Myocyte (in vitro differentiated cells): ENCODE measurements around the gene TMEM202. TPM values are rescaled to one million over a fixed set of nuclear protein-coding genes. Genes with fewer than 3 reads are reported as not detected.
"Not testable (repeated sequence)": the region's sequence is repeated elsewhere in the genome, so short reads cannot be mapped to it uniquely, and the experiment has no call there.

ENCODE experiments used
- DNase-seq: peaks from one replicate; pipeline ENCODE4 v3.0.0-alpha.2; 2012; ENCODE audit warnings: low read depth
- total RNA-seq: library from RNA; depleted of rRNA; stranded (reverse); fragments of >200 nt; gene quantifications from 2 replicates; pipeline ENCODE4 v1.2.3, GENCODE V29; 2014

Gene TMEM202
- total RNA-seq, 1 donor from 2014 or later, result not detected

GRCh38 chr15:72402726-72403125 lies 4.6 kb downstream of the TMEM202 start:
- DNase-seq, result no peak

- no peak for DNase-seq
Measured at GRCh38 chr15:72404356-72404755, 6.3 kb downstream of the TMEM202 start.

- DNase-seq, result no peak
Measured at GRCh38 chr15:72404841-72405240, 6.7 kb downstream of the TMEM202 start.

DNA sequence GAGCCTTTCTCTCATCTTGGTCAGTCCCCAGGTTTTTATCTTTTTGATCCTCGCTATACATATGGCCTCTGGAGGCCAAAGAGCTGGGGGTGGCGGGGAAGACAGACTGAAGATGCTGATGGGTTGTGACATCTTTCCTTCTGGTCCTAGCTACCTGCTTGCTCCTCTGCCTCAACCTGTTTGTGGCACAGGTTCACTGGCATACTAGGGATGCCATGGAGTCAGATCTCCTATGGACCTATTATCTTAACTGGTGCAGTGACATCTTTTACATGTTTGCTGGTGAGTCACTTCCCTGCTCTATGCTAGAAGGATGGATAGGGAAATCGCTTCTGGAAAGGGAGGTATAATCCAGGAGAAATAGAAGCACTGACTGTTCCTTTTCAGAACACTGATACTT lies 8.8 kb downstream of the TMEM202 start:
- DNase-seq, result no peak

GRCh38 chr15:72411111-72411510 lies 13.0 kb downstream of the TMEM202 start:
- no peak for DNase-seq

DNA sequence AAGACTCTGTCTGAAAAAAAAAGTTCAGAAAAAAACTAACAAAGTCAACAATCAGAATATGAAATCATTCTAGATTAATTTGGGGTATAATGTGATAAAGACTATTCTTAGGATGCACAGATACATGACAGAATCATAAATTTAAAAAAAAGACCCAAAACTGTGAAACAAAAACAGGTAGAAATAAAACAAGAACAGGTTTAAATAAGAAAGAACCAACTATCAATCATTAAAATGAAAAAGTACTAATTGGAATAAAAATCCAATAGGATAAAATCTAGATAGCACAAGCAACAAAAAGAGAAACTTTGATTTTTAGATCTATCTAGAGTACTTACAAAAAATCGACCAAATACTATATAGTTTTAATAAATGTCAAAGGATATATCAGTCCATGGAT lies 13.4 kb downstream of the TMEM202 start:
- no peak for DNase-seq

DNA sequence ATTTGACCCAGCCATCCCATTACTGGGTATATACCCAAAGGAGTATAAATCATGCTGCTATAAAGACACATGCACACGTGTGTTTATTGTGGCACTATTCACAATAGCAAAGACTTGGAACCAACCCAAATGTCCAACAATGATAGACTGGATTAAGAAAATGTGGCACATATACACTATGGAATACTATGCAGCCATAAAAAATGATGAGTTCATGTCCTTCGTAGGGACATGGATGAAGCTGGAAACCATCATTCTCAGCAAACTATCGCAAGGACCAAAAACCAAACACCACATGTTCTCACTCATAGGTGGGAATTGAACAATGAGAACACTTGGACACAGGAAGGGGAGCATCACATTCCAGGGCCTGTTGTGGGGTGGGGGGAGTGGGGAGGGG lies 15.2 kb downstream of the TMEM202 start:
- DNase-seq, result not testable (repeated sequence)

DNA sequence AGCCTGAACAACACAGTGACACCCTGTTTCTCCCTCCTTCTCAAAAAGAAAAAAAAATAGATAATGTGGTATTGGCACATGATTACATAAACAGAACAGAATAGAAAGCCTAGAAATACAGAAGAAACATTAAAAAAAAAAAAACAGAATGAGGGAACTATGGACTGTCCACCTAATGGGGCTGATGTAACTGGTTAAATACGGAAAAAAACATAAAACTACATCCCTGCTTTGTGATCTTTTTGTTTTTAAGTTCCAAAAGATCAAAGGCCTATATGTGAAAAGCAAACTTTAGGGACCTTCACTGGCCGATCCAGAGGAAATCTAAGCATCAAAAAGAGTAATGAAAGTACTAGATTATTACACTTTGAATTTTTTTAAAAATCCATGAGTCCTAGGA lies 17.2 kb downstream of the TMEM202 start:
- no peak for DNase-seq

- DNase-seq, result not testable (repeated sequence)
Measured at GRCh38 chr15:72419768-72420167, 21.7 kb downstream of the TMEM202 start.

DNA sequence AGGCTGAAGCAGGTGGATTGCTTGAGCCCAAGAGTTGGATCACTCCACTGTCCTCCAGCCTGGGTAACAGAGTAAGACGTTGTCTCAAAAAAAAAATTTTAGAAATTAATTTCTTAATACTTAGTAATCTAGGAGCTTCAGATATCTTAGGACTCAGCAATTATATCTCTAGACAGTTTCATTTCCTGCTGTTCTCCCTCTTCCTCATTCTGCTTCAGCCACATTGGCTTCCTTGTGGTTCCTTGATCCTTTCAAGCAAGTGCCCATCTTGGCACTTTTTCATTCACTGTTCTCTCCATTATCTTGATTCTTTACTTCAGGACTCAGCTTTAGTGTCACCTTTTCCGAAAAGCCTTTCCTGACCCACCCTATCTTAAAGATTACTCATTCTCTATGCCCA lies 22.5 kb downstream of the TMEM202 start:
- DNase-seq, result no peak

- no peak for DNase-seq
Measured at GRCh38 chr15:72421484-72421883, 23.4 kb downstream of the TMEM202 start.

DNA sequence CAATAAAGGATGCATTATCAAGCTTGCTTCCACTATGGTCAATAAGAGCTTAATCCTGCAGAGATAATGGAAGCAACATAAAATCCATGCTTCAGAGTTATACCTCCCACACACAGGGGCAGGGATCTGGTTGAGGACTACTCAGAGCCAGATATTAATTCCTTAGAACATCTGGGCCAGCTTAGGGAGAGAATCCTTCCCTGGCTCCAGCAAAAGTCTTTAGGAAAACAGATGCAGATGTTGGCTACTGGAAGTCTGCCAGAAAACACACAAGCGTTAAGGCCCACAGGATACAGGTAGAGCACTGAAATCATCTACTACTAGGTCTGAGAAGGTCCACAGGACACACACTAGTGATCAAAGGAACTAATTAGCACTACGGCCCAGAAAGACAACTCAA lies 25.2 kb downstream of the TMEM202 start:
- DNase-seq, result no peak

DNA sequence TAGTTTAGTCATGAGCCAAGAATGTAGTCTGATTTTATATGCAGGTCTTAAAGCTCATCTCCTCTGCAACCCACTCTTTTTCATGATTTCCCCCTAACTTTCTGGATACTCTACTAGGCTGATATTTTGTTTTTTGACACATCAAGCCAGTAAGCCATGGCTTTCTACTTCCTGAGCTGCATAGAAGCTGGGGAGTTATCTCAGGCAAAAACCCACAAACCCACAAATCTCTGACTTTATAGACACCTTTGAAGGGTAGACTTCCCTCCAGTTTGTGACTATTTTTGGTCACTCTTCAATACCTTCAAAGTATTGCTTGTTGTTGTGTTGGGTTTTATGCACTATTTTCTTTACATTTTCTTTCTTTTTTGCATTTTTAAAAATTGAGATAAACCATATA lies 28.6 kb downstream of the TMEM202 start:
- DNase-seq, result no peak

DNA sequence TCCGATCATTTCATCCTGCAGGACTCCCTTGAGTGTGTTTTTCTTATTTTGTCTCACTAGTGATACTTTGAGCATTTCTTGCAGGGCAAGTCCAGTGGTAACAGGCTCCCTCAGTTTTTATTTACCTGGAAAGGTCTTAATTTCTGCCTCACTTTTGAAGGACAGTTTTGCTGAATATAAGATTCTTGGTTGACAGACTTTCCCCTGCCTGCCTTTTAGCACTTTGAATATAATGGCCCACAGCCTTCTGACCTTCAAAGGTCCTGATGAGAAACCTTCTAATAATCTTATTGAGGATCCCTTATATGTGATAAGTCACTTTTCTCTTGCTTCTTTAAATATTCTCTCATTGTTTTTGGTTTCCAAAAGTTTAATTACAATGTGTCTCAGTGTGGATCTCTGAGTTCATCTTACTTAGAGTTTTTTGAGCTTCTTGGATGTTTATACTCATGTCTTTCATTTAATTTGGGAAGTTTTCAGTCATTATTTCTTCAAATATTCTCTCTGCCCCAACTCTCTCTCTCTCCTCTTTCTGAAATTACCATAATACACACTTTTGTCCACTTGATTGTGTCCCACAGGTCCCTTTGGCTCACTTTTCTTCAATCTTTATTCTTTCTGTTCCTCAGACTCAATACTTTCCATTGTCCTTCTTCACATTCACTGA lies 39.7 kb downstream of the TMEM202 start:
- no peak for DNase-seq

- DNase-seq, result not testable (repeated sequence)
Measured at GRCh38 chr15:72442848-72443247, 44.7 kb downstream of the TMEM202 start.

DNA sequence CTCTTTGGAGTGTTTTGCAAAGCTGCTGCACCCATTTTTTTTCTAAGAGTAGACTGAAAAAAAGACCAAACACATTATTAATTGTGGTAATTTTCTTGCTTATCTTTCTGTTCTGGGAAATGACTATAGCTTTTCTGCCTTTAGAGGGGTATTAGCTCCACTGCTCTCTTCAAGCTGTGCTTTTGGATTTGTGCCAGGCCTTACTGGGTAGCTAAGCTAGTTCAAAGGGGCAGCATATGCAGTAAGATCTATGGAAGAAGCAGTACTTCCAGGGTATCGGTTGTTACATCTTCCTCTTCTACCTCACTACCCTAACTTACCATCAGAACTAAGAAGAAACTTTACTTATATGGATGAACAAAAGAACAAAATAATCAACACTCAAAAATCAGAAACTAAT lies 47.3 kb downstream of the TMEM202 start:
- no peak for DNase-seq

GRCh38 chr15:72450805-72451204 lies 52.7 kb downstream of the TMEM202 start:
- no peak for DNase-seq

GRCh38 chr15:72451224-72451623 lies 53.1 kb downstream of the TMEM202 start:
- peak; percentile 5 for DNase-seq

GRCh38 chr15:72456684-72457083 lies 58.6 kb downstream of the TMEM202 start:
- no peak for DNase-seq
